Liver (tissue), 3 donors: ENCODE measurements around the gene SLC37A2.

ENCODE experiments used
- ATF3 ChIP-seq: IDR thresholded peaks from 2 replicates; pipeline ENCODE4 v1.6.1; 2016; ENCODE audit warnings: antibody characterized with exemption
- CTCF ChIP-seq: fragments of 150-350 bp; IDR thresholded peaks from 2 replicates; pipeline ENCODE4 v1.5.1; 2017; ENCODE audit warnings: improper control_type of control experiment, low read depth, low read length; ENCODE audit not compliant: missing input control
- FOXA2 ChIP-seq: IDR thresholded peaks from 2 replicates; pipeline ENCODE4 v1.6.1; 2016; ENCODE audit warnings: antibody characterized with exemption
- GABPA ChIP-seq, 2 donors: IDR thresholded peaks in 1 of 2; conservative IDR thresholded peaks in 1 of 2; 2 replicates each; pipeline ENCODE4 v1.6.1; 2016; ENCODE audit warnings: antibody characterized with exemption in 2 of 2, mild to moderate bottlenecking in 1 of 2, moderate library complexity in 1 of 2
- TAF1 ChIP-seq: conservative IDR thresholded peaks from 2 replicates; pipeline ENCODE4 v1.6.1; 2016; ENCODE audit warnings: antibody characterized with exemption, mild to moderate bottlenecking
- donor health status: healthy.
- donor health status: healthy.

DNA sequence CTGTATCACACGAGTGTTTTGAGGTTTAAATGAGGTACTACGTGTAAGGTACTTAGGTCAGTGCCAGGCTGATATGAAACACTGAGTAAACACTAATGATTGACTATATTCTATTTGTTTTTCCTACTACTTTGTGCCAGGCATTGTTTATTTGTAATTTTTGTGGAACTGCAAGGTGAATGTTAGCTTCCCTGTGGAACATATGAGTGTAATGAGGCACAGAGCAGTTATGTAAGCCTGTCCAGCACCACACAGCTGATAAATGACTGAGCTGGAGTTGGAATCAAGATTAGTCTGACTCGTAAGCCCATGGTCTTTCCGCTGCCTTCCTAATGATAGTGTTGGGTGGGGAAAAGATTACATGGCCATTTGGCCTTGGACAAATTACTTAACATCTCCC is 5.9 kb downstream of the SLC37A2 start:
- TF ChIP-seq CTCF (no peak), TAF1 (no peak), GABPA (IDR thresholded peaks at IDR 0.05 in 1 of 2, conservative IDR thresholded peaks at IDR 0.05 in 1 of 2) (no peak), FOXA2 (no peak), ATF3 (no peak)
